Tongue (tissue), 2 donors: ENCODE results near the gene SALL2. TPM values are rescaled to one million over a fixed set of nuclear protein-coding genes. Genes with fewer than 3 reads are reported as not detected.

ENCODE experiments used
- DNase-seq: peaks from one replicate; pipeline ENCODE4 v3.0.0-alpha.2; 2015
- total RNA-seq: library from RNA; depleted of rRNA; stranded (reverse); fragments of >200 nt; gene quantifications from one replicate; pipeline ENCODE4 v1.2.3, GENCODE V29; 2014

Gene SALL2
- total RNA-seq, 1 donor from 2014 or later = 9.0 TPM

DNA sequence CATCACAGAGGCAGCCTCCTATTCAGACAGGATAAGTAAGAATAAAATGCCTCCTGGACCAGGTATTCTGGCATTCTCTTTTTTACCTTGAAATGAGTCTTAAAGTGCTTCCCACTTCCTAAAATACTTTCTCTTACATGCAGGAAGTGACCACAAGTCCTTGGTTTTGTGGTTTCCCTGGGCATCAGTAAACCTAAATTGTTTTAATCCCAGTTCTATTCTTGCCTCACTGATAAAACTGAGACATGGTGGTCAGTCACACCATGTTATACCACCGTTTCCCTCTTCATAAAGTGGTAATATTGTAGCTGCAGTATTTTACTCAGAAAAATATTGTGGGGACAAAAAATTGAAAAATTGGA is 1.2 kb upstream of the SALL2 start:
- DNase-seq = no peak

DNA sequence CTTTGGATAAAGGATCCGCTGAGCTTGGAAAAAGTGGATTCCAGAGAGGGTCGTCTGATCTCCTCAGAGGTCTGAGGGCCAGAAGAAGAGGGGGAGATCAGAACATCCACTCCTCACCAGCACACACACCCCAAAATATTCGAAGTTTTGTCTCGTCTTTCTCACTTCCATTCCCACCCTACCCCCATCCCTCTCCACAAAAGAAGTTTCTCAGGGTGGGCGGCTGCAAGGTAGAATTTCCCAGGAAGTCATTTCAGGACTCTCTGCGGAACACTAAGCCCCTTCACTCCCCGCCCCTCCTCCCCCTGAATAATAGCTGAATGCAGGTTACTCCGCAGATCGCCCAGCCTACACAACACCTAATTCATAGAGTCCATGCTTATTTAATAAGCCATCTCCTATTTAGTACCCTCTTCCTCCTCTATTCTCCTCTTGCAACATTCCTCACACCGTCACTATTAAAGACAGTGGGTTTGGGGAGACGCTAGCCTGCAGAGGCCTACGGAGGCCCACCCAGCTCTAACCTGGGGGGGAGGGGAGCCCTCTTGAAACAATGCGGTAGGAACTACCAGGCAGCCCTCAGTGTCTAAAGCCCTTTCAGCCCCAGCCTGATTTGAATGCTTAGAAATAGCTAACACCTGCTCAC is 649 bp upstream of the SALL2 start:
- peak; percentile 16 for DNase-seq

DNA sequence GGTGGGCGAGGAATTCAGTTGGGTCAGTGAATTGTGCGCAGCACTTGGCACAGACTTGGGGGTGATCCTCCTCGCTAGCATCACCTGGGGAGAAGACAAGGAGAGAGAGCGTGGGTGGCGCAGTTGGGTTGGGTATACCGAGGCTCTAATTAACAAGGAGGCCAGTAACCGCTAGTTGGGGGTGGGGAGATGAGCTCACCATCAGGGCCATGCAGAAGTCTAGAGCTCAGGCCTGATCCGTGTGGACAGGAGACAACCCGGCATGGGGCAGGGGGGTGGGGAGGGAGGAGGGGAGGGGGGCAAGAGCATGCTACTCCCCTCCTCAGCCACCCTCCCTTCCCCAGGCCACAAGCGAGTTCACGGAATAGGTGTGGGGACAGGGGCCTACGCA is 580 bp downstream of the SALL2 start:
- DNase-seq = peak; percentile 44

DNA sequence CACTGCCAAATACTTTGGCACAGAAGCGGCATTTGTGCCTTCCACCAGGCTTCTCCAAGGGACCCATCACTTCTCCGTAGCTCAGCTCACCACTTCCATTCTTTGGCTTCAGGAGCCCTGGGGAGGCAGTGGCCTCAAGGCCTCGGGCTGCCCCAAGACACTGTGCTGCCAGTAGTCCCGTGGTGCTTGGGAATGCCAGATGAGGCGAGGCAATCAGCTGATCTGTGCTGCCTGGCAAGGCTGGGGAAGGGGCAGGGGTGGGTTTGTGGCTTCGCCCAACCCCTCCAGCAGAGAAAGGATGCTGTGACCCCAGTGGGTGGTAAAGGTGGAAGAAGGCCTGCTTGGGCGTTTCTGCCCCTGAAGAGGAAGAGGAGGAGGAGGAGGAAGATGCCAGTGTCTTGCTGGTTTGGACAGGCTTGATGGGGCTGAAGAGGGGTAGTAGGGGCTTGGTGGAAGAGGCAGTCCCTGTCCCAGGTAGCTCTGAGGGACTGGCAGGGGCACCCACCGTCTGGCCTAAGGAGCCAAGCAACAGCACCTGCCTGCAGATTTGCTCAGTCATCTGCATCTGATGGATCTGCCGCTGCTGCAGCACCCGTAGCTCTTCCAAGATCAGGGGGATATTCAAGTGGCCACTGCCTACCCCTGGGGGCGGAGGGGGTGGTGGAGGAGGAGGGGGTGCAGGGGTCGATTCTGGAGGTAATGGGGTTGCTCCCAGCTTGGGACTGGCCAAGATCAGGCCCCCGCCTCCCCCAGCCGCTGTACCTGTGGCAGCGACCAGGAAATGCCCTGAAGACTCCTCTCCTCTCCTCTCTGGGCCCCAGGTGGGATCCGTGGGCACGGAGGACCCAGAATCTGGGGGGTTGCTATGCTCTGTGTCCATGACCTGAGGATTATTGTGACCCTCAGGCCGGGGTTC is 1.3 kb downstream of the SALL2 start:
- no peak for DNase-seq

DNA sequence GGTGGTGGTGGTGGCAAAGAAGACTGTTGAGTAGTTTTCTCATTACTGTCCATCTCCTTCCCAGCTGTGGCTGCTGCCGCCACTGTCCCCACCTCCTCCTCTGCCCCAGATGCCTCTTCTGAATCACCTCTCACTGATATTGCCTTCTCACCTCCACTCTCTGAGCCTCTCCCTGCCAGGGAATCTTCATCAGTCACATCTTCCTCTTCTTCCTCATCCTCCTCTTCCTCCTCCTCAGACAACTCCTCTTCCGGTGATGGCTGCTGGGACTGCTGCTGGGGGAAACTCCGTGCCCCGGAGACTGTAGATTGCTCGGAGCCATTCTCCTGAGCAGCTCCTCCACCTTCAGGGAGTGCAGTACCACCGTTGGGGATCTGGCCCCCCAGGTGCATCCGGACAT is 2.9 kb downstream of the SALL2 start:
- no peak for DNase-seq

DNA sequence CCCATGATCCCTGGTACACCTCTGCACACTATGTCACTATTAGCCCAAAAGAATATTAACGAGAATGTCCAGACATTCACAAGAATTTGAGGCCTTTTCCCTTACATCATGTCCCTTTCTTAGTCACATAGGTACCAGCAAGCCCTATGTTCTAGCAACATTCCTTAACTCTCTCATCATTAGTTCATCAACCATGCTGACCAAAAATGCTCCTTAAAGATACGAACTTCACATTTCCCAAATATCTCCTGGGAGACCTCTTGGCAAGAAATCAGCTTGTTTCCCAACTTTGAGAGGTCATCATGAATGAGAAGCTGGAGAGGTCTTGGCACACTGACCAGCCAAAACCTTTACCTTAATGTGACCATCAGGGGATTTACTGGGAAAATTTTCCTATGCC is 4.6 kb downstream of the SALL2 start:
- DNase-seq = no peak

DNA sequence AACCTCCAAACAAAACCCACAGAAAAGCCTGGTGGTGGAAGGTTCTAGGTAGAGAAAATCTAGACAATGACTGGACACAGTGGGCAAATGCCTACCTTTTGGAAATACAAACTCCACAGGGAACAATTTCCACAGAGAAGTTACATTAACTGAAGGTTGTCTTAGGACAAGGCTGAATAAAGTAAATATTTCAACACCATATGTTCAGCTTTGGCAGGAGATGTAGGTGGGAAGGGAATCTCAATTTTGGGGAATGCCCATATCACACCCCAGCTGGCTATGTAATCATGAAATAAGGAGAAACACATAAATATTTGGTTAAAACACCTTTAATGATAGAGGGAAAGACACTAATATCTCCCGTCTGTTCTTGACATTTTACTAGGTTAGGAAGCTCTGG is 5.4 kb downstream of the SALL2 start:
- no peak for DNase-seq

DNA sequence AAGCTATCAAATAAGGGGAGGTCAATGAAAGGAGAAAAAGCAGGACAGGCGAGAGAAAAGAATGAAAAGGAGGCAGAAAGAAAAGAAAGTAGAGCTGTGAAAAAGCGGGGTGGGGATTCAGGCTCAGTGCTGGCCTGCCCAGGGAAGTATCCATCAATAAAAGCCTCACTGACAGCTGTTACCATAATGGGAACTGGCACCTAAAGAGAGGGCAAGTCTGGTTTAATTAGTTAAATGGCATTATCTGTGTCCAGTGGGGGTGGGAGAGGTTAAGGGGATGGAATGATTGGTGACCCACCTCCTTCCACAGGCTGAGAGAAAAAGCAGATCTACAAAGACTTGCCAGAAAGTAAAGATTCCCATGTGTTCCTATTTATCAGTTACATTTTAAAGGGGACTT is 7.4 kb downstream of the SALL2 start:
- DNase-seq = no peak

DNA sequence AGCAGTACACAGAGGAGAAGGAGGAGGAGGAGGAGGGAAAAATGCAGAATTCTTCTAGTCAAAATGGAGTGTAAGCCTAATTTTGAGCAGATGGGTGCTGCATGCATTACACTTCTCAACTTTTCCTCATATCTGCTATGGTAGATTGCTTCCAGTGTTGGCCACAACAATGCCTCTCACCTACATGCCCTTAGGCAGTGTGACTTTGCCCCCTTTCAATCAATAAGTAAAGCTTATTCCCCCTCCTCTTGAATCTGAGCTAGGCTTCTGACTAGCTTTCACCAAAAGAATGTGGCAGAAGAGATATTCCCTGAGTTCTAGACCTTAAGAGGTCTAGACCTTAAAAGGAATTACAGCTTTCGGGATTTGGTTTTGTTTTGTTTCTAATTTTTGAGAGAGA is 11.8 kb downstream of the SALL2 start:
- DNase-seq = no peak

DNA sequence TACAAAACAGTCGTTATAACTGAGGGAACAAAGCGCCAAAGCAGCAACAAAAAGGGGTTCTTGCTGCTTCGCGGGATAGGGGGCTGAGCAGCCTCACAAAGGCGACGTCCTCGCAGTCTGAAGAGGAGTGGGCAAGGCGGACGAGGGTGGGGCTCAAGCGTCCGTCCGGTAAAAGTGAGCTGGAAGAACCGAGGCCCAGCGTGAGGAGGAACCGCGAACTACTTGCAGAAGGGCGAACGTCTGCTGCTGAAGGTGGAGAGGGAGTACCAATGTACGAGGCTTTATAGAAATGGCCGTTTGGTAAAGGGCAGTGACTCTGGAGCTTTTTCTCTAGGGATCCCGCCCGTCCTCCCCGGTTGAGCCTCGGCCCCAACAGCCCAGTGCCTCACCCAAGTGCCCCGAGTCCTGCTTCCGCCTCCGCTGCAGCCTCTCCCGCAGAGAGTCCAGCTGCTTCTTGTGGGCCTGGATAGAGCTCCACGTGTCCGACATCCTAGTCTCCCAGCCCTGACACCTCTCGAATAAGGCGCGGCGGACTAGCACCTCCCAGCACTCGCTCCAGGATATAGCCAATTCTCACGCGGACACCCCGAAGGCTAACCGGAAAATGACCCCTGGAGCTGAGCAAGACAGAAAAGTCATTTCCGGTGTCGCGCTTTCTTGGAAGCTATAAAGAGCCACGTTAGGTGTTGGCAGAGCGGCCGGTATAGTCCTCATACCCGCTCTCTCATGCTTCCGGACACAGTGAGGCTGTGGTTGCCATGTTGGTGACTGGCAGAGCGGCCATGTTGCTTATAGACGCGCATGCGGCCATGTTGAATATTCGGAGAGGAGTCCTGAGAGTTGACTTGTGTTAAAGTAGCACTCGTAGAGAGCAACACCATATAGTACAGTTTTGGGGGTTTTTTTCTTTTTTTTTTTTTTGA is 15.2 kb downstream of the SALL2 start, which contains the start of gene METTL3:
TSS of gene METTL3 (minus strand) at position 606 of the 923 bp plus-strand sequence. CDS start at position 489, 117 bp downstream.
- DNase-seq = peak; percentile 99

DNA sequence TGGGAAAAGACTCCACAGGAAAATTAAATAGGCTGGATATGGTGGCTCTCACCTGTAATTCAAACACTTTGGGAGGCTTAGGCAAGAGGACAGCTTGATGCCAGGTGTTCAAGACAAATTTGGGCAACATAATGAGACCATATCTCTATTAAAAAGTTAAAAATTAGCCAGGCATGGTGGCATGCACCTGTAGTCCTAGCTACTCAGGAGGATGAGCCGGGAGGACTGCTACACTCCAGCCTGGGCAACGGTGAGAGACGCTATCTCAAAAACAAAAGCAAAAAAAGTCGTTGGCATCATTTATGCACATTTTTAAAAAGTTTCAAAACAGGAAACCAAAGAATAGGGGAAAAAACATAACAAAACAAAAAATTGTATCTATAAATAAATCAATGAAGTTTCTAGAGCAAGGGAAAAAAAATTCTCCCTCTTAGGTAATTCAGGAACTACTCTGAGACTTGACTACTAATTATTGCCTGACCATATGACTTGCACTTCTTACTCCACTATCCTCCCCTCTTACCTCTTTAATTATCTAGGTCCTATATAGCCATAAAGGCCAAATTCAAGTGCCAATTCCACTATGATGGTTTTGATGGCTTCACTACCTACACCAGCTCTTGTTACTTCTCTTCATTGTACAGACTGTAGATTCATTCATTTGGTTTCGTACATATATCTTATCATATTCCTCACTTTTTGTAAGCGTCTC is 16.6 kb downstream of the SALL2 start:
- no peak for DNase-seq

DNA sequence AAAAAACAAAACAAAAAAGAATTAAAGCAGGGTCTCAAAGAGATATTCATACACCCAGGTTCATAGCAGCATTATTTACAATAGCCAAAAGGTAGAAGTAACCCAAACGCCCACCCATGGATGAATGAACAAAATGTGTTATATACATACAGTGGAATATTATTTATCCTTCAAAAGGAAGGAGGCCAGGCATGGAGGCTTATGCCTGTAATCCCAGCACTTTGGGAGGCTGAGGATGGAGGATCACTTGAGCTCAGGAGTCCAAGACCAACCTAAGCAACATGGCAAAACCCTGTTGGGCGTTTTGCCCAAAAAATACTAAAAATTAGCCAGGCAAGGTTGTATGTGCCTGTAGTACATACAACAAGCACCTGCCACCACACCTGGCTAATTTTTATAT is 19.6 kb downstream of the SALL2 start:
- DNase-seq = no peak

DNA sequence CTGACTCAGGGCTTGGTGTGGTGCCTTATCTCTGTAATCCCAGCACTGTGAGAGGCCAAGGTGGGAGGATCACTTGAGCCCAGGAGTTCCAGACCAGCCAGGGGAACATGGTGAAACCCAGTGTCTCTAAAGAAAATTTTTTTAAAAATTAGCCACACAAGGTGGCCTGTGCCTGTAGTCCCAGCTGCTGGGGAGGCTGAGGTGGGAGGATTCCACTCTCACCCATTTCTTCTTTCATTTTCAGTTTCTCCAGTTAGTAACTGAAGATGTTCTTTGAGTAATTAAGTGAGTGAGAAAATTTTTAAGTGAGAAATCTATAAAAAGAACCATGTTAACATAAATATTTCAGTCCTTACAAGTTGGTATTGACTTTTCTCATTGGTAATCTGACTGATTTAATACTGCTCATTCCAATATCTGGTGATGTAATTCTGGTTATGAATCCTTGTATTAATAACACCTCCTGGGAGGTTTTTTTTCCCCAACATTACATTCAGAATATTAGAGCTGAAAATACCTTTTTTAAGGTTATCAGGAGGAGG is 21.1 kb downstream of the SALL2 start:
- DNase-seq = no peak

DNA sequence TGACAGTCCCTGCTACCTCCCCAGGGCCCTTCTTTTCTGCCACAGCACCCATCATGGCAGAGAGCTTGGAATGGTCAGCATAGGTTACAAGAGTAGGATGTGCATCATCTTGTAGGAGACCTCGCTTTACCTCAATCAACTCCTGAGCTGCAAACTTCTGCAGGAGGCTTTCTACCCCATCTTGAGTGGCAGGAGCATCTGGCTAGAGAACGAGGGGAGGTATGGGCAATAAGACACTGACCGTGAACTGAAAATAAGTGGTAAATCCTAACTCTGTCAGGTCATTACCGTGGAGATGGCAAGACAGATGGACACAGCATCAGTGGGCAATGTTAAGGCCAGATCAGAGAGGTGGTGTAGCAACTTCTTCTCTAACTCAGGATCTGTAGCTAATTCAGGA is 22.8 kb downstream of the SALL2 start:
- DNase-seq = no peak

DNA sequence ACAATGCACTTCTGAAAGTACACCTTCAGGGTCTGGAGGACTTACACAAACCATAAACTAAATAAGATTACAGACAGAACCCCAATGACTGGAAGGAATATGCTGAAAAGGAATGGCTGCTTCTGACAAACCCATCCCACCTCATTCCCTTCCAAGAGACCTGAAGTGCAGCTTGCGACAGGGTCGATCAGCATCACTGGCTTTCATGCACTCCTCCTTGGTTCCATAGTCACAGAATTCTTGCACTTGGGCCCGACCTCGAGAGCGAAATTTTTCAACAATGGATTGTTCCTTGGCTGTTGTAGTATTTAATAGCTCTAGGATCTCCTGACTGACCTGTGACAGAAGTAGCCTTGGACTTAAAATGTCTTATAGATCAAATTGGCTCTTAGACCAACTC is 24.6 kb downstream of the SALL2 start:
- DNase-seq = no peak

DNA sequence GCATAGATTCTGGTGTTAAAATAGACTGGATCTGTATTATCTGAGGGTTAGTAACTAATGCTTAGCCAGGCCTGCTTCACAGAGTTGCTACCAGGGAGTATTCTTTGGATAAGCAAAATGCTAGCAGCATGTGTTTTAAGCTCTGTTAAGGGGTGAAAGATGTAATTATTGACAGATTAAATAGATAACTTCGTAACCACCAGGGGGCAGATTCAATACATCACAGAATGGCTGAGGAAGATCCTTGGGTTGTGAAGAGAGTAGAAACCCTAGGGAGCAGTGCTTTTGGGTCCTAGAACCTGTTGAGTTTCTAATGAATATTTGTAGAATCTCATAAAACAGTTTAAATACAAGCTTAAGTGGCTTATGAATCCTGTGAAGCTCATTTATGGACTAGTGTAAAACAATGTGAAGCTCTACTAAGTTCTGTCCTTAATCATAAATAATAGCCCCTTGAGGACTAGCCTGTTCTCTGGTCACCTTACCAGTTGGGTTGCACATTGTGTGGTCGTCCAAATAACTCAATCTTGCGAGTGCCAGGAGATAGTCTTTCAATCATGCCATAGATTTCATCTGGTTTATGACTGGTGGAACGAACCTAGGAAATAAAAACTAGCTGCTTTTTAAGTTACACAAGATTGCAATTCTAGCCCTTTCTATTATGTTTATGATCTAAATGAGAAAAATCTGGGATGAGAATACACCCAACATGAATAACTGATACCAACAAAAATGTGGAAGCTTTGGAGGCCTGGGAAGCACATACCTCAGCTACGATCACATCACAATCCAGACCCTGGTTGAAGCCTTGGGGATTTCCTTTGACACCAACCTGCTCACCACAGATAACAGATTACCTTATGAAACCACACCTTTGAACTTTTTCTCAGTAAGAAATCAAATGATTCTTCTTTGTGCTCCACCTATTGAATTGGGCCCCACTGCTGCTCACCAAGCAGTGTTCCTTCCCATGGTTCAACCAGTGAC is 27.3 kb downstream of the SALL2 start:
- DNase-seq = peak; percentile 73

DNA sequence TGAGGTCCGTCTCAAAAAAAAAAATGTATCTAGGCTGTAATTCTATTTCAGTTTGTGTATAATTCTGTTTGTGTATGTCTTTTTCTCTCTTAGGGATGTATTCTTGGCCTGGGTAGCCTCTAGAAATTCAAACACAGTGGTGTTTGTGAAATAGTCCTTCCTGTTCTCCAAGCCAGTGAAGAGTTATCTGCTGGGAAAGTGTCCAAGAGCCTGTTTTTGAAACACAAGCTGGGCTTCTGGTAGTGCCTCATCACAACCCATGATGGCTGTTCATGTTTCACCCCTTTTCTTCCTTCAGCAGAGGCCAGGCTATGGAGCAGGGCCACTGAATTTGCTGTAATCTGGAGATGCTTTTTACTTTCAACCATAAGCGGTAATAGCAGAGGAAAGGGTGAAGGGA is 29.7 kb downstream of the SALL2 start:
- DNase-seq = no peak

DNA sequence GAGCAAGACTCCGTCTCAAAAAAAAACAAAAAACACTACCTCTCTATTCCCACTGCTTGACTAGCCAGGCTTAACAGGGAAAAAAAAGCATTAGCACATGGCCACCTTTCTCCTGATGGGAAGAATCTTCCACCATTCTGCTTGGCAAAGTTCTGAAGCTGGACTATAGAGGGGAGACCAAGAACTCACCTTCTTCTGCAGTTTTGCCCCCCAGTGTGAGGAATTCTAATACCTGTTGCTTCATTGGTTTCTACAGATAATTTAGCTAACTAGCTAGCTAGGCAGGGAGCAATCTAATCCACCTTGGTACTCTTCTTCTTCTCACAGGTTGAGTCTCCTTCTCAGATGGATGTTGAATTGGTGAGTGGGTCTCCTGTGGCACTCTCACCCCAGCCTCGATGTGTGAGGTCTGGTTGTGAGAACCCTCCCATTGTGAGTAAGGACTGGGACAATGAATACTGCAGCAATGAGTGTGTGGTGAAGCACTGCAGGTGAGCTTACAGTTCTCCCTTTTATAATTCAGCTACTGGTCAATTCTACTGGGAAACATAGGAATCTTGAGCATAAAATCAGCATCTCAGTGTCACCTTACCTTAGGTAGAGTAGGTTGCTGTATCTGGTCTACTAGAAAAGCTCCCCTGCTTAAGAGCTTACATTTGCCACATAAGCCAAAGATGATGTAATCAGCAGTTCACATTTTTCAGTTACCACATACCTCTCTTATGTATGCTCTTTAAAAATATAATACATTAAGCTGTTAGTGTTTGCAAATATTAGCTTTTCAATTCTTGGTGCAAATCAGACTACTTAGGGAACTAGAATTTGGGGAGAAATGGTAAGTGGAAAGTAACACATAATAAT is 31.0 kb downstream of the SALL2 start:
- no peak for DNase-seq

DNA sequence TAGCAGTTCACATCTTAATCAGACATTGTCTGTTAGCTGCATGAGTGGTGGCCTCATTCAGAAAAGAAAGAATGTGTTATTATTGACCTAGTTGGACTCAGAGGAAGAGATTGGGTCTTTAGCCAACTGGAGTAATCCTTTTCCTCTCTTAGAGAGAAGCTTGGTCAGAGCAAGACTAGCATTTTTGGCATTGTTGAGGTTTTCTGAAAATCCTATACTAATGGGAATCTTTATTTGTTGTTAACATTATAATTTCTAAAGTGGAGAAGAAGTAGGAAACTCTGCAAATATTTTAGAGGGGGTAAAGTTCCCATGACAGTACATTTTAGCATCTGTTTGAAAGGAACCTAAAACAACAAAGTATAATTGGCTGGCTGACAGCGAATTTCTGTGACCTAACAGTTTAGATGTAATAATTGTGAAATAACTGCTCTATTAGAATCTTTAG is 39.5 kb downstream of the SALL2 start:
- DNase-seq = no peak
